Inferior parietal cortex (tissue), 1 donor: ENCODE data around the gene HHAT.
"Not testable (repeated sequence)": the region's sequence is repeated elsewhere in the genome, so short reads cannot be mapped to it uniquely, and the experiment has no call there.

ENCODE experiments used
- DNase-seq: peaks from one replicate; pipeline ENCODE4 v3.0.0-alpha.2; 2016; ENCODE audit errors: extremely low spot score

HHAT gene

GRCh38 chr1:210397252-210397651 lies 68.5 kb downstream of the HHAT start:
- no peak for DNase-seq

- no peak for DNase-seq
Observed at GRCh38 chr1:210397681-210398080, 69.0 kb downstream of the HHAT start.

GRCh38 chr1:210398466-210398865 lies 69.8 kb downstream of the HHAT start:
- DNase-seq: no peak

- DNase-seq: peak; percentile 83
Observed at GRCh38 chr1:210400043-210400840, 71.5 kb downstream of the HHAT start.

- no peak for DNase-seq
Observed at GRCh38 chr1:210402560-210402959, 73.9 kb downstream of the HHAT start.

GRCh38 chr1:210405316-210405715 lies 76.6 kb downstream of the HHAT start:
- DNase-seq: no peak

- not testable (repeated sequence) for DNase-seq
Observed at GRCh38 chr1:210406341-210406740, 77.6 kb downstream of the HHAT start.

DNA sequence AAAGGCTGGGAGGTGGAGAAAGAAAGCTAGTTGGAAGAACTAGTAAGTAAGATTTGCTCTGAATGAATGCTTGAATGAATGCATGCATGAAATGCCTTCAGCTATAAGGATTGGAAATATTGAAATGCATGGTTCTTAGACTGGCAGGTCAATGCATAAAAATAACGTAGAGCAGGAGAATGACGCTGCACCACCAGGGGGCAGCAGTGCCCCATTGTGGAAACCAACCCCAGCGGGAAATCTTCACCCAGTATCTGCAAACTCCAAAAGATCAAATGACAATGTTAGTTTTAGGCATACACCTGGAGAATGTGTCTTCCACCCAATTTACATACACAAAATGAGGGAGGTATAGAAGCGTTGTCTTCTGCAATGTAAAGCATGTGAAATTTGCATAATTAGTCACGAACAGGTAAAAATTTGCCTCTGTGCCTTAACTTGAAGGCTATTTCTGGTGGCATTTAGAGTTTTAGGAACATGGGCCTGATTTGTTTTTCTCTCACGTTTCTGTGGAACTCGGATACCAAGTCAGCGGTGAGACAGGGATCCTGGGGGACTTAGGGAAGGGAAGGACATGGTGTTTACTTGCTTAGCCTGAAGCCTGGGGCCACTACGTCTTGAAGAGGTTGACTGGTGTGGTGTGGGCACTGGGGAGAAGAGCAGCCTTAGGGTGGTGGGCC lies 78.6 kb downstream of the HHAT start:
- peak; percentile 91 for DNase-seq

DNA sequence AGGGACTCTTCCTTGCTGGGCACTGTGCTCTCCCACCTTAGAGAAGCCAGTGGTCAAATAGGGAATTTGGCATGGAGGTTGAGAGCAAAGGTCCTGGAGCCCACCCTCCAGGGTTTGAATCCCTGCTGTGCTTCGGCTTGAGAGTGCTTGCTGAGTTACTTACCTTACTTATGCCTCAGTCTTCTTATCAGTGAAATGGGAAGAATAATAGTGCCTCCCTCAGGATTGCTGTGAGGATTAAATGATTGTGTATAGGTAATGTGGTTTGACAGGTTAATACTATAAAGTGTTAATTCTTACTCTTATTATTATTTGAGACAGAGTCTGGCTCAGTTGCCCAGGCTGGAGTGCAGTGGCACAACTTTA lies 79.2 kb downstream of the HHAT start:
- DNase-seq: no peak

- DNase-seq: no peak
Observed at GRCh38 chr1:210412240-210412639, 83.5 kb downstream of the HHAT start.

DNA sequence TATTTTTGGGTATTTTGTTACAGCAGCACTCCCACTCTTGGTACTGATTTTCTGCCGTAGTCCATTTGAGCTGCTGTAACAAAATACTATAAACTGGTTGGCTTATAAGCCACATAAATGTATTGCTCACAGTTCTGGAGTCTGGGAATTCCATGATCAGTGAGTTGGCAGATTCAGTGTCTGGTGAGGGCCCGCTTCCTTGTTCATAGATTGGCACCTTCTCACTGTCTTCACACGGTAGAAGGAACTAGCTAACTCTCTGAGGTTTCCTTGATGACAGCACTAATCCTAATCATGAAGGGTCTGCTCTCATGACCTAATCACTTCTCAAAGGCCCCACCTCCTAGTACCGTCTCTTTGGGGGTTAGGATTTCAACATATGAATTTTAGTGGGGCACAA lies 85.2 kb downstream of the HHAT start:
- no peak for DNase-seq

DNA sequence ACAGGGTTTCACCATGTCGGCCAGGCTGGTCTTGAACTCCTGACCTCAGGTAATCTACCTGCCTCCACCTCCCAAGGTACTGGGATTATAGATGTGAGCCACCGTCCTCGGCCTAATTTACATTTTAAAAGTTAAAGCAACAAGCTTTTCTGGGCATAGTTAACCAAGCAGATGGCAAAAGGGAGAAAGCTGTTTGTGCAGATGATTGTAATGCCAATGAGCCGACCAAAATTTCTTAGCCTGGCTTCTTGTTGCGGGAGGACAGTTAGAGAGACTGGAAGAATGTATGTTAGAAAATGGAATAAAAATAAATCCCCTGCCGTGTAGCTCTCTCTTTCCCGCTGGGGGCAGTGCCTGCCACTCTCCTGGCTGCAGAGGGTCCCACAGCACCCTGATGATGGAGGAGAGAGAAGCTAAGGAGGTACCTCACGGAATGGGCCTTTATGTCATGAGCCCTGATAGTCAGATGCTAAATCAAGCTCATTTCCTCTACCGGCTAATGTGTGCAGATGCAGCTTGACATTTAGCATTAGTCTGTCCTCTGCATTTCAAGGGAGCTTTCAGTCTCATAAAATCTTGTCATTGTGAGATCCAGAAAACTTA lies 87.2 kb downstream of the HHAT start:
- DNase-seq: peak; percentile 24

DNA sequence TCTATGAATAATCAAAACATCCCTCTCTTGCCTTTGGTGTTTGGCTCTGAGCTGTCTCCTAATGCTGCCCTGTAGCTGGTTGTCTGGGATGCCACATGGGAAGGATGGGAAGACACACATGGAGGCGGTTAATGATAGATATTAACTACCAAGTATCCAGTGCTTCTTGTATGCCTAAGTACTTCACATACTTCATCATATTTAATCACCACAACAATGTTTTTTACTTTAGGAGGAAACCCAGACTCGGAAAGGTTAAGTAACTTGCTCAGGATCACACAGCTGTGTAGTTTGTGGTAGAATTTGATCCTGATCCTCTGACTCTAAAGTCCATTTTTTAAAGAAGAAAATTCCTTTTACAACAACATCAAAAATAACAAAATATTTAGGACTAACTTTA lies 88.0 kb downstream of the HHAT start:
- no peak for DNase-seq

GRCh38 chr1:210417881-210418280 lies 89.2 kb downstream of the HHAT start:
- DNase-seq: no peak

- DNase-seq: no peak
Observed at GRCh38 chr1:210418863-210419650, 90.4 kb downstream of the HHAT start.

DNA sequence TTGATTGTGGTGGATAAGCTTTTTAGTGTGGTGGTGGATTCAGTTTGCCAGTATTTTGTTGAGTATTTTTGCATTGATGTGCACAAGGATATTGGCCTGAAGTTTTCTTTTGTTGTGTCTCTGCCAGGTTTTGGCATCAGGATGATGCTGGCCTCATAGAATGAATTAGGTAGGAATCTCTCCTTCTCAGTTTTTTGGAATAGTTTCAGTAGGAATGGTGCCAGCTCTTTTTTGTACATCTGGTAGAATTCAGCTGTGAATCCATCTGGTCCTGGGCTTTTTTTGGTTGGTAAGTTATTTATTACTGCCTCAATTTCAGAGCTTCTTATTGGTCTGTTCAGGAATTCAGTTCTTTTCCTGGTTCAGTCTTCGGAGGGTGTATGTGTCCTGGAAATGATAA lies 98.0 kb downstream of the HHAT start:
- peak; percentile 42 for DNase-seq

- no peak for DNase-seq
Observed at GRCh38 chr1:210428696-210429095, 100.0 kb downstream of the HHAT start.

- DNase-seq: no peak
Observed at GRCh38 chr1:210434223-210434622, 105.5 kb downstream of the HHAT start.

- DNase-seq: no peak
Observed at GRCh38 chr1:210437111-210437510, 108.4 kb downstream of the HHAT start.

DNA sequence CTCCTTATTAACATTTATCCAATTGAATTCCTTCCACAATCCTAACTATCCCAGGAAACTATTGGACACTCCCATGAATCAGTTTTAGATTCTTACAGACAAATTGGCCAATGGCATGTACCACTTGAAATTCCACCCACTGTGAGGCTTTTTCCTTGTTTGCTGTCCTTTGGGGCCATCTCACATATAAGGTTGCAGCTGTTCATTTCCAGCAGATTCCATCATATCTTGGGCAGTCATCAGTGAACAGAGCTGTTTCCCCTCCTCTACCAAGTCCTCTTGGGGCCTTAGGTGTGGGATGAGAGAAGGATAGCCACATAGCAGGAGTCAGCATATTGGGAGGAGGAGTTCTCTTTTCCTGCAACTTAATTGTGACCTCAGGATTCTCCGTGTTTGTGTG lies 109.1 kb downstream of the HHAT start:
- DNase-seq: no peak

DNA sequence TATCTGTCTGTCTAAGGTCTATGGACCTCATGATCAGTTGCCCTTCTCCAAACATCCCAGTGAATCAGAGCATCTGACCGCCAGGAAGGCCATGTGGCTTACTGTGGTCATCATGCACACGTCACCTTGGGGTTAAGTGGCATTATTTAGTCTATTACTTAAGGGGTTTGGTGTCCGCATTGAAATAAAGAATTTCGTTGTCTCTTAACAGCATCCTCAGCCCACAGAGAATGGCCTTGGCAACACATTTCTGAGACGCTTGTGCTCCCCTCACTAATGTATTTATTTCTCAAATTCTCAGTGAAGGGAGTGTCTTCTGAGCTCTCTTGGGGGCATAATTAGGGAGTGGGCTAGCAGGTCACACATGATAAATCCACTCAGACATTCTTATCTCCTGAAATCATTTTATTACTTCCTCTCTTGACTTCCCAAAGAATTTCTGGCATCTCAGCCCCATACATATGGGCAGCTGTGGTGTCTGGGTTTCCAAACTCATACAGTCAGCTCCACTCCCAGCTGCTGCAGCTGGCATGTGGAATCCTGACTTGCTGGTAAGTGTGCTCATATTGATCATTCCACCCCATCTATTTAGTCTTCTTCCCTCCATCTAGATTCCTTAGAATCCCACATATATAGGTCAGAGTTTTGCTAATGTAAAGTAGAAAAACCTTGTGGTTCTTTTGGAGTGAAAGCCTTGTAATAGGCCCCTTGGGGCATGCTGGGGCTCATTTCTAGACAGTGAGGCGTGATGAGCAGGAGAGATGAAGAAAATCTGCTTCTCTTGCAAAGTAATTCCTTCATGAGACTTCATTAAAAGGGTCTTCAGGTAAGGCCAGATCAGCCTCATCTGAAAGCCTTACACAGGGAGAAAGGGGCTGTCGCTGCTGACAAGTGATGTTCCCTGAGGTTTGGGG lies 110.5 kb downstream of the HHAT start:
- DNase-seq: no peak
